Neural progenitor cell (in vitro differentiated cells): ENCODE measurements around the gene RPL3. TPM values are rescaled to one million over a fixed set of nuclear protein-coding genes. Genes with fewer than 3 reads are reported as not detected.
A peak's percentile ranks its signal among the peaks of the same experiment; 100 is the strongest.

Experiments used
- DNase-seq: peaks from one replicate; pipeline ENCODE4 v3.0.0-alpha.2; 2016; ENCODE audit warnings: low spot score
- H2AFZ ChIP-seq: fragments of 200-600 bp; sonication (generic); replicated peaks from 2 replicates; pipeline ENCODE4 v1.6.1; 2016; ENCODE audit warnings: antibody characterized with exemption
- H3F3A ChIP-seq: fragments of 200-600 bp; sonication (generic); 2 replicates; pipeline ENCODE4 v1.6.1; 2016; ENCODE audit warnings: antibody characterized with exemption, low read depth
- H3K27ac ChIP-seq: fragments of 200-600 bp; sonication (generic); 2 replicates; pipeline ENCODE4 v1.5.1; 2016; ENCODE audit warnings: mild to moderate bottlenecking
- H3K27me3 ChIP-seq: fragments of 200-600 bp; sonication (generic); 2 replicates; pipeline ENCODE4 v1.6.1; 2016; ENCODE audit warnings: mild to moderate bottlenecking, moderate library complexity
- H3K36me3 ChIP-seq: fragments of 200-600 bp; sonication (generic); 2 replicates; pipeline ENCODE4 v1.5.1; 2016
- H3K4me1 ChIP-seq: fragments of 200-600 bp; sonication (generic); 2 replicates; pipeline ENCODE4 v1.6.1; 2016; ENCODE audit warnings: mixed run types
- H3K4me2 ChIP-seq: fragments of 200-600 bp; sonication (generic); 2 replicates; pipeline ENCODE4 v1.6.1; 2016
- H3K4me3 ChIP-seq: fragments of 200-600 bp; sonication (generic); 2 replicates; pipeline ENCODE4 v1.5.1; 2016
- H3K79me2 ChIP-seq: fragments of 200-600 bp; sonication (generic); 2 replicates; pipeline ENCODE4 v1.6.1; 2016; ENCODE audit warnings: low read depth
- H3K9ac ChIP-seq: fragments of 200-600 bp; sonication (generic); 2 replicates; pipeline ENCODE4 v1.6.1; 2016
- H3K9me3 ChIP-seq: fragments of 200-600 bp; sonication (generic); 2 replicates; pipeline ENCODE4 v1.5.1; 2016; ENCODE audit warnings: low read depth
- H4K20me1 ChIP-seq: fragments of 200-600 bp; sonication (generic); 2 replicates; pipeline ENCODE4 v1.6.1; 2016; ENCODE audit warnings: low read depth
- H3K27ac Mint-ChIP-seq: 3 replicates; pipeline ENCODE4 v1.8.0; 2021; ENCODE audit warnings: mixed read lengths
- H3K27me3 Mint-ChIP-seq: 2 replicates; pipeline ENCODE4 v1.8.0; 2022; ENCODE audit warnings: low read depth, mild to moderate bottlenecking, inconsistent platforms, moderate library complexity, mixed read lengths; ENCODE audit not compliant: insufficient read depth
- H3K36me3 Mint-ChIP-seq: 3 replicates; pipeline ENCODE4 v1.8.0; 2021; ENCODE audit warnings: mixed read lengths
- H3K4me1 Mint-ChIP-seq: 3 replicates; pipeline ENCODE4 v1.8.0; 2021; ENCODE audit warnings: mixed read lengths
- H3K4me3 Mint-ChIP-seq: 3 replicates; pipeline ENCODE4 v1.8.0; 2021; ENCODE audit warnings: mild to moderate bottlenecking, moderate library complexity, mixed read lengths
- H3K9me3 Mint-ChIP-seq: 3 replicates; pipeline ENCODE4 v1.8.0; 2020; ENCODE audit warnings: mixed read lengths
- CTCF ChIP-seq: fragments of 200-600 bp; sonication (generic); IDR thresholded peaks from 2 replicates; pipeline ENCODE4 v1.5.1; 2017; ENCODE audit warnings: antibody characterized with exemption, mild to moderate bottlenecking
- EZH2 ChIP-seq: fragments of 200-600 bp; sonication (generic); IDR thresholded peaks from 2 replicates; pipeline ENCODE4 v1.6.1; 2017; ENCODE audit warnings: antibody characterized with exemption, mild to moderate bottlenecking, moderate library complexity
- EZH2phosphoT487 ChIP-seq: fragments of 200-600 bp; sonication (generic); IDR thresholded peaks from 2 replicates; pipeline ENCODE4 v1.6.1; 2017; ENCODE audit warnings: antibody characterized with exemption
- total RNA-seq: library from RNA; depleted of rRNA; stranded (reverse); fragments of >200 nt; gene quantifications from 2 replicates; pipeline ENCODE4 v1.2.3, GENCODE V29; 2015; ENCODE audit warnings: low replicate concordance

Gene RPL3
- total RNA-seq, 1 donor from 2014 or later: 3,021 TPM

GRCh38 chr22:39316440-39317083, 2.9 kb downstream of the RPL3 start:
- Mint-ChIP-seq H3K27me3 (peaks cover 11% of the 10 kb centered on the region), H3K4me1 (peaks cover 43% of the 10 kb centered on the region)

GRCh38 chr22:39315389-39315788, 4.0 kb downstream of the RPL3 start:
- H3K4me3 ChIP-seq: no peak overlapping the region
- peak overlapping the region; percentile 44 for H3K27ac ChIP-seq
- peaks cover 62% of the 10 kb centered on the region for H3K79me2 ChIP-seq
- H3K9me3 ChIP-seq: no peaks in the 10 kb centered on the region
- Mint-ChIP-seq H3K27me3 (peaks cover 12% of the 10 kb centered on the region), H3K4me3 (no peak overlapping the region), H3K9me3 (no peaks in the 10 kb centered on the region), H3K4me1 (peaks cover 41% of the 10 kb centered on the region), H3K27ac (no peak overlapping the region), H3K36me3 (peaks cover 49% of the 10 kb centered on the region)
- H2AFZ ChIP-seq: no peak overlapping the region
- H3K4me2 ChIP-seq: peak overlapping the region; percentile 96
- DNase-seq: no peak
- peaks cover 86% of the 10 kb centered on the region for H4K20me1 ChIP-seq
- no peak for TF ChIP-seq EZH2
- no peak for TF ChIP-seq EZH2phosphoT487
- TF ChIP-seq CTCF: no peak
- peaks cover 32% of the 10 kb centered on the region for H3K4me1 ChIP-seq
- H3F3A ChIP-seq: peaks cover 98% of the 10 kb centered on the region
- no peak overlapping the region for H3K9ac ChIP-seq
- peaks cover 11% of the 10 kb centered on the region for H3K36me3 ChIP-seq
- no peaks in the 10 kb centered on the region for H3K27me3 ChIP-seq

More at GRCh38 chr22:39316440-39317083, 2.9 kb downstream of the RPL3 start:
- no peak overlapping the region for H3K27ac Mint-ChIP-seq
- Histone ChIP-seq H3K4me1 (peaks cover 32% of the 10 kb centered on the region), H3K27me3 (no peaks in the 10 kb centered on the region), H3K79me2 (peaks cover 62% of the 10 kb centered on the region), H3K9me3 (no peaks in the 10 kb centered on the region), H3K36me3 (peaks cover 11% of the 10 kb centered on the region), H3F3A (peaks cover 91% of the 10 kb centered on the region), H3K4me2 (peak overlapping the region; percentile 96), H3K27ac (no peak overlapping the region), H3K9ac (no peak overlapping the region), H3K4me3 (peak overlapping the region; percentile 75), H2AFZ (no peak overlapping the region), H4K20me1 (peaks cover 75% of the 10 kb centered on the region)
- H3K9me3 Mint-ChIP-seq: no peaks in the 10 kb centered on the region
- TF ChIP-seq EZH2phosphoT487: no peak
- TF ChIP-seq CTCF: peak; percentile 84
- peak overlapping the region; percentile 100 for H3K4me3 Mint-ChIP-seq
- peak; percentile 88 for DNase-seq
- H3K36me3 Mint-ChIP-seq: peaks cover 48% of the 10 kb centered on the region

GRCh38 chr22:39314251-39314971, 5.0 kb downstream of the RPL3 start:
- Mint-ChIP-seq H3K27me3 (peaks cover 10% of the 10 kb centered on the region), H3K4me1 (peaks cover 49% of the 10 kb centered on the region), H3K4me3 (no peak overlapping the region), H3K9me3 (no peaks in the 10 kb centered on the region), H3K27ac (no peak overlapping the region), H3K36me3 (peaks cover 51% of the 10 kb centered on the region)
- Histone ChIP-seq H3K9ac (no peak overlapping the region), H3K36me3 (peaks cover 11% of the 10 kb centered on the region), H3K9me3 (no peaks in the 10 kb centered on the region), H3K4me1 (peaks cover 32% of the 10 kb centered on the region), H3K27ac (no peak overlapping the region), H3K27me3 (no peaks in the 10 kb centered on the region), H3K79me2 (peaks cover 61% of the 10 kb centered on the region), H3K4me3 (no peak overlapping the region), H3F3A (peaks cover 94% of the 10 kb centered on the region), H3K4me2 (no peak overlapping the region), H4K20me1 (peaks cover 96% of the 10 kb centered on the region), H2AFZ (no peak overlapping the region)
- DNase-seq: no peak
- TF ChIP-seq CTCF (peak; percentile 13), EZH2phosphoT487 (no peak)
